ENCODE measurements around the gene SELL. TPM values are rescaled to one million over a fixed set of nuclear protein-coding genes. Genes with fewer than 3 reads are reported as not detected.

Gene SELL
- total and polyA plus RNA-seq, 10 of the 15 experiments (the other 5 are each of a cell fraction or from before 2014, with no cell fraction given) = 31.8 to 66.0 (median 50.9) TPM

GRCh38 chr1:169697755-169698154 lies 13.7 kb downstream of the SELL start (continued):
- TF ChIP-seq EP300 (IDR thresholded peaks at IDR 0.05; ENCODE audit: borderline replicate concordance in 1 of 2, control insufficient read depth in 1 of 2, low read depth in 2 of 2, low read length in 2 of 2) = no peak; a peak in 1 of 4 replicates
- TF ChIP-seq JUNB (IDR thresholded peaks at IDR 0.05) = peak; percentile 51; the same call in 1 of the 2 replicates
- TF ChIP-seq SUZ12 (IDR thresholded peaks at IDR 0.05; ENCODE audit: unreplicated experiment) = no peak
- TF ChIP-seq NBN (IDR thresholded peaks at IDR 0.05) = no peak
- no peak for TF ChIP-seq BHLHE40 (IDR thresholded peaks at IDR 0.05; ENCODE audit: borderline replicate concordance in 1 of 2, low read depth in 2 of 2, low read length in 1 of 2)
- peak; percentile 60 for TF ChIP-seq IKZF1 (conservative IDR thresholded peaks at IDR 0.05)
- TF ChIP-seq TCF12 (IDR thresholded peaks at IDR 0.05; ENCODE audit: low read depth, low read length) = no peak
- TF ChIP-seq JUND (IDR thresholded peaks at IDR 0.05; ENCODE audit: low read depth, low read length) = no peak
- no peak for TF ChIP-seq ESRRA (IDR thresholded peaks at IDR 0.05; ENCODE audit: low read length)
- TF ChIP-seq EZH2 (IDR thresholded peaks at IDR 0.05; ENCODE audit: borderline replicate concordance, control insufficient read depth, low read depth, low read length) = no peak
- no peak for TF ChIP-seq GATAD2B (conservative IDR thresholded peaks at IDR 0.05; ENCODE audit: low read depth)
- TF ChIP-seq IKZF2 (IDR thresholded peaks at IDR 0.05) = peak; percentile 67 to 68
- TF ChIP-seq, protein P1, sequence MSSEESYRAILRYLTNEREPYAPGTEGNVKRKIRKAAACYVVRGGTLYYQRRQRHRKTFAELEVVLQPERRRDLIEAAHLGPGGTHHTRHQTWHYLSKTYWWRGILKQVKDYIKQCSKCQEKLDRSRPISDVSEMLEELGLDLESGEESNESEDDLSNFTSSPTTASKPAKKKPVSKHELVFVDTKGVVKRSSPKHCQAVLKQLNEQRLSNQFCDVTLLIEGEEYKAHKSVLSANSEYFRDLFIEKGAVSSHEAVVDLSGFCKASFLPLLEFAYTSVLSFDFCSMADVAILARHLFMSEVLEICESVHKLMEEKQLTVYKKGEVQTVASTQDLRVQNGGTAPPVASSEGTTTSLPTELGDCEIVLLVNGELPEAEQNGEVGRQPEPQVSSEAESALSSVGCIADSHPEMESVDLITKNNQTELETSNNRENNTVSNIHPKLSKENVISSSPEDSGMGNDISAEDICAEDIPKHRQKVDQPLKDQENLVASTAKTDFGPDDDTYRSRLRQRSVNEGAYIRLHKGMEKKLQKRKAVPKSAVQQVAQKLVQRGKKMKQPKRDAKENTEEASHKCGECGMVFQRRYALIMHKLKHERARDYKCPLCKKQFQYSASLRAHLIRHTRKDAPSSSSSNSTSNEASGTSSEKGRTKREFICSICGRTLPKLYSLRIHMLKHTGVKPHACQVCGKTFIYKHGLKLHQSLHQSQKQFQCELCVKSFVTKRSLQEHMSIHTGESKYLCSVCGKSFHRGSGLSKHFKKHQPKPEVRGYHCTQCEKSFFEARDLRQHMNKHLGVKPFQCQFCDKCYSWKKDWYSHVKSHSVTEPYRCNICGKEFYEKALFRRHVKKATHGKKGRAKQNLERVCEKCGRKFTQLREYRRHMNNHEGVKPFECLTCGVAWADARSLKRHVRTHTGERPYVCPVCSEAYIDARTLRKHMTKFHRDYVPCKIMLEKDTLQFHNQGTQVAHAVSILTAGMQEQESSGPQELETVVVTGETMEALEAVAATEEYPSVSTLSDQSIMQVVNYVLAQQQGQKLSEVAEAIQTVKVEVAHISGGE (CRISPR knock-in tag; IDR thresholded peaks at IDR 0.05) = no peak
- no peak for TF ChIP-seq ZBED1 (IDR thresholded peaks at IDR 0.05; ENCODE audit: borderline replicate concordance)
- TF ChIP-seq ETV6 (conservative IDR thresholded peaks at IDR 0.05 in 1 of 2, IDR thresholded peaks at IDR 0.05 in 1 of 2; ENCODE audit: borderline replicate concordance in 1 of 2, low read depth in 1 of 2) = peak in 1 of 2 experiments; percentile 73; a peak in 1 of 4 replicates
- TF ChIP-seq SMAD5 (IDR thresholded peaks at IDR 0.05; ENCODE audit: low read depth) = no peak
- no peak for TF ChIP-seq PAX8 (IDR thresholded peaks at IDR 0.05)
- TF ChIP-seq RUNX3 (IDR thresholded peaks at IDR 0.05; ENCODE audit: low read length) = peak; percentile 14; the same call in 1 of the 2 replicates
- no peak for TF ChIP-seq ZNF24 (IDR thresholded peaks at IDR 0.05)
- TF ChIP-seq, protein P2, sequence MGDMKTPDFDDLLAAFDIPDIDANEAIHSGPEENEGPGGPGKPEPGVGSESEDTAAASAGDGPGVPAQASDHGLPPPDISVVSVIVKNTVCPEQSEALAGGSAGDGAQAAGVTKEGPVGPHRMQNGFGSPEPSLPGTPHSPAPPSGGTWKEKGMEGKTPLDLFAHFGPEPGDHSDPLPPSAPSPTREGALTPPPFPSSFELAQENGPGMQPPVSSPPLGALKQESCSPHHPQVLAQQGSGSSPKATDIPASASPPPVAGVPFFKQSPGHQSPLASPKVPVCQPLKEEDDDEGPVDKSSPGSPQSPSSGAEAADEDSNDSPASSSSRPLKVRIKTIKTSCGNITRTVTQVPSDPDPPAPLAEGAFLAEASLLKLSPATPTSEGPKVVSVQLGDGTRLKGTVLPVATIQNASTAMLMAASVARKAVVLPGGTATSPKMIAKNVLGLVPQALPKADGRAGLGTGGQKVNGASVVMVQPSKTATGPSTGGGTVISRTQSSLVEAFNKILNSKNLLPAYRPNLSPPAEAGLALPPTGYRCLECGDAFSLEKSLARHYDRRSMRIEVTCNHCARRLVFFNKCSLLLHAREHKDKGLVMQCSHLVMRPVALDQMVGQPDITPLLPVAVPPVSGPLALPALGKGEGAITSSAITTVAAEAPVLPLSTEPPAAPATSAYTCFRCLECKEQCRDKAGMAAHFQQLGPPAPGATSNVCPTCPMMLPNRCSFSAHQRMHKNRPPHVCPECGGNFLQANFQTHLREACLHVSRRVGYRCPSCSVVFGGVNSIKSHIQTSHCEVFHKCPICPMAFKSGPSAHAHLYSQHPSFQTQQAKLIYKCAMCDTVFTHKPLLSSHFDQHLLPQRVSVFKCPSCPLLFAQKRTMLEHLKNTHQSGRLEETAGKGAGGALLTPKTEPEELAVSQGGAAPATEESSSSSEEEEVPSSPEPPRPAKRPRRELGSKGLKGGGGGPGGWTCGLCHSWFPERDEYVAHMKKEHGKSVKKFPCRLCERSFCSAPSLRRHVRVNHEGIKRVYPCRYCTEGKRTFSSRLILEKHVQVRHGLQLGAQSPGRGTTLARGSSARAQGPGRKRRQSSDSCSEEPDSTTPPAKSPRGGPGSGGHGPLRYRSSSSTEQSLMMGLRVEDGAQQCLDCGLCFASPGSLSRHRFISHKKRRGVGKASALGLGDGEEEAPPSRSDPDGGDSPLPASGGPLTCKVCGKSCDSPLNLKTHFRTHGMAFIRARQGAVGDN (IDR thresholded peaks at IDR 0.05) = peak; percentile 41; the same call in 1 of the 2 replicates
- TF ChIP-seq FOXM1 (IDR thresholded peaks at IDR 0.05; ENCODE audit: low read depth, low read length) = no peak
- no peak for TF ChIP-seq TARDBP (IDR thresholded peaks at IDR 0.05; ENCODE audit: borderline replicate concordance)
- no peak for TF ChIP-seq SRF (IDR thresholded peaks at IDR 0.05; ENCODE audit: low read depth in 2 of 2, low read length in 2 of 2)

Data from GM12878 (cell line).